Natural killer cell (primary cell): ENCODE results near the gene PMM2. TPM values are rescaled to one million over a fixed set of nuclear protein-coding genes. Genes with fewer than 3 reads are reported as not detected.

Experiments
- ATAC-seq, 3 donors: fragments of 150-1000 bp in 2 of 3; fragments of 200-7000 bp in 1 of 3; cut with Tn5 transposase; 1 replicate in 1 of 3; 2 replicates in 2 of 3; pipeline ENCODE4 v1.10.0; 2021; ENCODE audit warnings: mild to moderate bottlenecking in 2 of 3, moderate library complexity in 2 of 3
- DNase-seq, 2 donors: peaks; one replicate each; pipeline versions ENCODE4 v3.0.0 to v3.0.0-alpha.2; 2013 to 2021; ENCODE audit warnings: mixed read lengths in 1 of 2
- H3K27ac ChIP-seq: one replicate; pipeline ENCODE4 v1.5.1; 2013; ENCODE audit warnings: mild to moderate bottlenecking, low read length
- H3K27me3 ChIP-seq: one replicate; pipeline ENCODE4 v1.6.1; 2013; ENCODE audit warnings: low read length; ENCODE audit not compliant: control insufficient read depth, insufficient read depth
- H3K36me3 ChIP-seq: one replicate; pipeline ENCODE4 v1.6.1; 2013; ENCODE audit warnings: low read length; ENCODE audit not compliant: control insufficient read depth, insufficient read depth
- H3K4me1 ChIP-seq: one replicate; pipeline ENCODE4 v1.6.1; 2013; ENCODE audit warnings: low read length; ENCODE audit not compliant: control insufficient read depth, insufficient read depth
- H3K4me3 ChIP-seq: one replicate; pipeline ENCODE4 v1.5.1; 2013; ENCODE audit warnings: low read length
- H3K9me3 ChIP-seq: one replicate; pipeline ENCODE4 v1.6.1; 2013; ENCODE audit warnings: low read length; ENCODE audit not compliant: control insufficient read depth, insufficient read depth
- H3K27ac Mint-ChIP-seq, 2 donors: one replicate each; pipeline ENCODE4 v1.8.0; 2022; ENCODE audit warnings: mild to moderate bottlenecking in 2 of 2, mixed read lengths in 2 of 2, moderate library complexity in 1 of 2
- H3K27me3 Mint-ChIP-seq, 2 donors: one replicate each; pipeline ENCODE4 v1.8.0; 2022; ENCODE audit warnings: low read depth in 2 of 2, mixed read lengths in 2 of 2
- H3K36me3 Mint-ChIP-seq: one replicate; pipeline ENCODE4 v1.8.0; 2022; ENCODE audit warnings: mixed read lengths
- H3K4me1 Mint-ChIP-seq, 2 donors: one replicate each; pipeline ENCODE4 v1.8.0; 2022; ENCODE audit warnings: mixed read lengths in 2 of 2
- H3K4me3 Mint-ChIP-seq: one replicate; pipeline ENCODE4 v1.8.0; 2022; ENCODE audit warnings: mild to moderate bottlenecking, moderate library complexity, mixed read lengths
- H3K9me3 Mint-ChIP-seq, 2 donors: one replicate each; pipeline ENCODE4 v1.8.0; 2022; ENCODE audit warnings: mixed read lengths in 2 of 2
- WGBS: methylation state at CpG from one replicate; pipeline ENCODE4 v1.1.7; 2013; ENCODE audit warnings: missing lambda C conversion rate; ENCODE audit not compliant: insufficient coverage; 5-methylcytosine and 5-hydroxymethylcytosine counted together
- intact Hi-C: fragments of 100-400 bp; cut with micrococcal nuclease; formaldehyde crosslinking; loops from one replicate; pipeline ENCODE4 v1.14.2; 2022
- total RNA-seq, 4 donors: library from RNA; stranded (reverse); fragments of 120-200 nt in 1 of 4; gene quantifications; one replicate each; pipeline versions ENCODE4 v1.2.3 to v1.2.4, GENCODE V29; 2013 to 2022
- TF ChIP-seq, protein P1 (sequence below): fragments of 200-600 bp; IDR thresholded peaks from one replicate; pipeline ENCODE4 v1.8.0; 2022; ENCODE audit warnings: antibody characterized with exemption

PMM2 gene
- total RNA-seq, 3 donors from 2014 or later (not counting 1 experiment from before 2014, with no cell fraction given) = 33.4 to 37.6 (median 36.4) TPM

DNA sequence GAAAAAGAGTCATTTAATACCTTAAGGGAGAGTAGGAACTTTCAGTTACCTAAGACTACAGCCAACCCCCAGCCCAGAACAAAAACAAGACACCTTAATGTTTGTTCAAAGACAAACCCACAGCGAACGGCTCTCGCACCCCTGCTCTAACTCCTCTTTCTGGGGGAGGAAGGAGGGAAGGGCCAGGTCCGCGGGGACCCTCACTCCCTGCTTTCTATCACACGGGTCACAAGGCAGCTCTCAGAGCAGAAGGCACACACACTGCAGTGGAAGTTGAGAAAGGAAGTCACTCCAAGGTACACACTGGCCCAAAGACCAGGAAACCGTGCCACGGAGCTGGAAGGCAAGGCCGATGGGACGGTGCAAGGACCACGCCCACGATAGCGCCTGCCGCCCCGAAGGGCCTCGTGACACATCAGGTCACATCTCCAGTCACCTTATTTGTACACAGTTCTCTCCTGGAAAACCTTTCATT is 94.5 kb downstream of the PMM2 start:
- 82% methylated on average over 13 of the region's 16 CpGs for WGBS
- Histone ChIP-seq H3K36me3 (peaks cover 54% of the 10 kb centered on the region), H3K4me1 (peaks cover 10% of the 10 kb centered on the region), H3K27ac (peak overlapping the region; percentile 32), H3K9me3 (no peaks in the 10 kb centered on the region), H3K4me3 (no peak overlapping the region), H3K27me3 (no peaks in the 10 kb centered on the region)
- intact Hi-C loops = loop anchor here (10.0 kb wide), 1 partner anchor 243 kb away; no protein-coding TSS in a partner anchor
- Mint-ChIP-seq H3K4me3 (no peak overlapping the region), H3K27ac (peak overlapping the region; percentile 54 to 64), H3K36me3 (peaks cover 18% of the 10 kb centered on the region), H3K27me3 (no peaks in the 10 kb centered on the region), H3K4me1 (peaks cover 0 to 11% of the 10 kb centered on the region in 2 donors), H3K9me3 (no peaks in the 10 kb centered on the region)
- ATAC-seq (no peak), DNase-seq (peak in 1 of 2 donors; percentile 37)
- TF ChIP-seq, protein P1, sequence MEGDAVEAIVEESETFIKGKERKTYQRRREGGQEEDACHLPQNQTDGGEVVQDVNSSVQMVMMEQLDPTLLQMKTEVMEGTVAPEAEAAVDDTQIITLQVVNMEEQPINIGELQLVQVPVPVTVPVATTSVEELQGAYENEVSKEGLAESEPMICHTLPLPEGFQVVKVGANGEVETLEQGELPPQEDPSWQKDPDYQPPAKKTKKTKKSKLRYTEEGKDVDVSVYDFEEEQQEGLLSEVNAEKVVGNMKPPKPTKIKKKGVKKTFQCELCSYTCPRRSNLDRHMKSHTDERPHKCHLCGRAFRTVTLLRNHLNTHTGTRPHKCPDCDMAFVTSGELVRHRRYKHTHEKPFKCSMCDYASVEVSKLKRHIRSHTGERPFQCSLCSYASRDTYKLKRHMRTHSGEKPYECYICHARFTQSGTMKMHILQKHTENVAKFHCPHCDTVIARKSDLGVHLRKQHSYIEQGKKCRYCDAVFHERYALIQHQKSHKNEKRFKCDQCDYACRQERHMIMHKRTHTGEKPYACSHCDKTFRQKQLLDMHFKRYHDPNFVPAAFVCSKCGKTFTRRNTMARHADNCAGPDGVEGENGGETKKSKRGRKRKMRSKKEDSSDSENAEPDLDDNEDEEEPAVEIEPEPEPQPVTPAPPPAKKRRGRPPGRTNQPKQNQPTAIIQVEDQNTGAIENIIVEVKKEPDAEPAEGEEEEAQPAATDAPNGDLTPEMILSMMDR = no peak

DNA sequence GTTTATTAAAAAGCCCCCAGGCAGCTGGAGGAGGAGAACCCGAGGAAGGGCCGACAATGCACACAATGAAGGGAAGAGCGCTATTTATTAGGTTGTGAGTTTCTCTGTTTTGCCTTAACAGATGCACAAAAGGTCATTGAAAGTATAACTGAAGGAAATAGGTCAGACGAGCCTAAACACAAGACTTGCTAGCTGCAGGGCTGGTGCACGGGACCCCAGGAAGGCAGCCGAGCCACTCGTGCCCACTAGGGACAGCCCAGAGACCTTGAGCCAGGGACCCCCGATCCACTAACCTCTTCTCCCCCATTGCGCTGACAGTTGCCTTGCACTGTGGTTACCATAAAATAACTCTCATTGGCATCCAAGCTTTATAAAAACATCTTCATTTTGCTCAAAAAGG is 95.8 kb downstream of the PMM2 start:
- Mint-ChIP-seq H3K27me3 (no peaks in the 10 kb centered on the region), H3K9me3 (no peaks in the 10 kb centered on the region), H3K36me3 (peaks cover 20% of the 10 kb centered on the region), H3K27ac (peak overlapping the region in 1 of 2 donors; percentile 64), H3K4me3 (no peak overlapping the region), H3K4me1 (peaks cover 0 to 8% of the 10 kb centered on the region in 2 donors)
- H3K4me3 ChIP-seq = no peak overlapping the region
- H3K27ac ChIP-seq = no peak overlapping the region
- H3K36me3 ChIP-seq = peaks cover 65% of the 10 kb centered on the region
- intact Hi-C loops = loop anchor here (10.0 kb wide), 1 partner anchor 241 kb away; no protein-coding TSS in a partner anchor
- WGBS = 94% methylated on average over 9 of the region's 9 CpGs
- H3K27me3 ChIP-seq = no peaks in the 10 kb centered on the region
- DNase-seq = no peak
- H3K4me1 ChIP-seq = peaks cover 10% of the 10 kb centered on the region
- H3K9me3 ChIP-seq = no peaks in the 10 kb centered on the region
- no peak for ATAC-seq
- TF ChIP-seq, protein P1 = no peak

DNA sequence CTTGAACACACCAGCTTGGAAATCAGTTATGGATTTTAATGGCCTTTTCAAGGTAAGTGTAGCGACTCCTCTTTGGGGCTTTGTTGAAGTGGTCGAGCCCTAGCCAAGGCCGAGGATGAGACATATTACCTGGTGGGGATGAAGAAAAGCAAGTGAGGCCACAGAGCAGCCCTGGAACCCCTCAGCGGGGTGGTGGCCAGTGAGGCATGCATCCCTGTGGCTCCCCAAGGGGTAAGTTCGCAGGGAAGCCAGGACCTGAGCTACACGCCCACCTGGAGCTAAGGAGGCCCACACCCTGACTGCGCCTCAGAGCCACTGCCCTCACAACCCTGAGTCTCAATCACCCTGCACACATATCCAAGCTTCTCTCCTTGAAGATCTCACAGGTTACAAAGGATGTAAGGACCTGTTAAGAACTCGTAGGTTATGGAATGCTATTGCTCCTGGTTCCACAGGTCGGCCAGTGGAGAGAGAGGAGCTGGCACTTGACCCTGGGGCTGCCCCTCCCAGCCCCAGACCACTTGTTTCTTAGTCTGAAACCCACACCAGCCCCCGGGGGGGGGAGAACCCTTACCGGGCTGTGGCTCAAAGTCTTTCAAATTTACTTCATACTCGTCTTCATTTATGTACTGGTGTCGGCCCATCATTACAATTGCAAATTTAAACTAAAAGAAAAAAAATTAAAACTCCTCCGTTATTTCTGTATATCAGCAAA is 96.5 kb downstream of the PMM2 start:
- H3K27ac Mint-ChIP-seq = peak overlapping the region; percentile 64 to 75

More for the DNA sequence above, 96.5 kb downstream of the PMM2 start:
- peaks cover 0 to 8% of the 10 kb centered on the region in 2 donors for H3K4me1 Mint-ChIP-seq
- Histone ChIP-seq H3K9me3 (no peaks in the 10 kb centered on the region), H3K36me3 (peaks cover 72% of the 10 kb centered on the region), H3K27me3 (no peaks in the 10 kb centered on the region), H3K4me3 (no peak overlapping the region), H3K4me1 (peaks cover 10% of the 10 kb centered on the region), H3K27ac (no peak overlapping the region)
- H3K4me3 Mint-ChIP-seq = peak overlapping the region; percentile 13
- 86% methylated on average over 14 of the region's 14 CpGs for whole genome bisulfite sequencing
- no peaks in the 10 kb centered on the region for H3K9me3 Mint-ChIP-seq
- TF ChIP-seq, protein P1 = no peak
- ATAC-seq (no peak), DNase-seq (no peak)
- peaks cover 26% of the 10 kb centered on the region for H3K36me3 Mint-ChIP-seq
- no peaks in the 10 kb centered on the region for H3K27me3 Mint-ChIP-seq
- intact Hi-C loops = loop anchor here (10.0 kb wide), 1 partner anchor 241 kb away; no protein-coding TSS in a partner anchor
